Panc1 (cell line): ENCODE measurements around the gene CYTH2. TPM values are rescaled to one million over a fixed set of nuclear protein-coding genes. Genes with fewer than 3 reads are reported as not detected.

Source experiments
- ATAC-seq: fragments of 200-7000 bp; cut with Tn5 transposase; 2 replicates; pipeline ENCODE4 v1.9.1; 2020; ENCODE audit warnings: mild to moderate bottlenecking, moderate library complexity
- BruUV-seq: library from RNA; stranded (reverse); fragments of 400-500 nt; replicated peaks from 2 replicates; lab custom pipeline; 2021; lab: Mats Ljungman, UMichigan
- CTCF ChIA-PET: fragments of 300-600 bp; sonication (Branson Sonifier 250); formaldehyde crosslinking; loops from one replicate; lab custom pipeline; 2022; ENCODE audit warnings: antibody characterized with exemption; lab: Charles Lee
- POLR2A ChIA-PET: fragments of 300-600 bp; sonication (Branson Sonifier 250); formaldehyde crosslinking; loops from one replicate; lab custom pipeline; 2022; ENCODE audit warnings: antibody characterized with exemption; lab: Charles Lee
- DNase-seq: peaks from one replicate; pipeline ENCODE4 v3.0.0-alpha.2; 2010; ENCODE audit warnings: low read depth, low spot score
- H3K27ac ChIP-seq: 2 replicates; pipeline ENCODE4 v1.5.1; 2011; ENCODE audit warnings: mild to moderate bottlenecking, low read length, inconsistent platforms
- H3K27me3 ChIP-seq: fragments of 200-500 bp; sonication (Bioruptor generic); 2 replicates; pipeline ENCODE4 v1.6.0; 2014; ENCODE audit warnings: low read length, inconsistent platforms; ENCODE audit not compliant: control insufficient read depth, insufficient read depth
- H3K36me3 ChIP-seq: fragments of 200-500 bp; sonication (Bioruptor generic); 2 replicates; pipeline ENCODE4 v1.5.1; 2014; ENCODE audit warnings: inconsistent platforms, mild to moderate bottlenecking, low read length, moderate library complexity; ENCODE audit not compliant: control insufficient read depth, insufficient read depth
- H3K4me1 ChIP-seq: 2 replicates; pipeline ENCODE4 v1.5.1; 2011; ENCODE audit warnings: inconsistent platforms, mild to moderate bottlenecking, low read length, moderate library complexity; ENCODE audit not compliant: control insufficient read depth, insufficient read depth
- H3K4me3 ChIP-seq, 2 experiments: 2 replicates each; pipeline ENCODE4 v1.5.1; 2011 to 2012; ENCODE audit warnings: low read depth in 2 of 2, low read length in 2 of 2, mild to moderate bottlenecking in 2 of 2, inconsistent platforms in 1 of 2, moderate library complexity in 1 of 2
- H3K9me3 ChIP-seq: fragments of 200-500 bp; sonication (Bioruptor generic); 2 replicates; pipeline ENCODE4 v1.5.1; 2014; ENCODE audit warnings: low read depth, mild to moderate bottlenecking, inconsistent platforms, low read length, moderate library complexity; ENCODE audit not compliant: control insufficient read depth, insufficient read depth
- POLR2AphosphoS5 ChIP-seq: IDR thresholded peaks from 2 replicates; pipeline ENCODE4 v1.6.1; 2012; ENCODE audit warnings: mild to moderate bottlenecking, low read depth, low read length, moderate library complexity
- SIN3A ChIP-seq: IDR thresholded peaks from 2 replicates; pipeline ENCODE4 v1.6.1; 2012; ENCODE audit warnings: low read depth, mild to moderate bottlenecking, low read length, moderate library complexity, borderline replicate concordance; ENCODE audit not compliant: insufficient read depth
- TCF7L2 ChIP-seq: IDR thresholded peaks from 2 replicates; pipeline ENCODE4 v1.6.1; 2011; ENCODE audit warnings: mild to moderate bottlenecking, low read depth, low read length, inconsistent platforms
- in situ Hi-C: cut with HindIII; loops from 2 replicates; pipeline ENCODE4 v1.10.0; 2016; ENCODE audit warnings: low sequenced_read_pairs, low pct_unique_long_range_greater_than_20kb
- intact Hi-C: fragments of 100-400 bp; cut with micrococcal nuclease; formaldehyde crosslinking; loops from one replicate; pipeline ENCODE4 v1.10.0; 2022; ENCODE audit not compliant: unreplicated experiment
- total RNA-seq: library from RNA; stranded (reverse); gene quantifications from one replicate; pipeline ENCODE4 v1.2.1, GENCODE V29; 2021; ENCODE audit not compliant: unreplicated experiment
- TF ChIP-seq, protein P1 (sequence below): fragments of 450-650 bp; IDR thresholded peaks from 2 replicates; pipeline ENCODE4 v1.5.1; 2017; ENCODE audit warnings: mild to moderate bottlenecking
- TF ChIP-seq, protein P2 (sequence below), 2 experiments: IDR thresholded peaks; 2 replicates each; pipeline ENCODE4 v1.6.1; 2011 to 2012; ENCODE audit warnings: low read depth in 2 of 2, control low read depth in 1 of 2, low read length in 1 of 2, mild to moderate bottlenecking in 1 of 2, moderate library complexity in 1 of 2; ENCODE audit not compliant: insufficient read depth in 1 of 2

CYTH2 gene
- total RNA-seq, 1 experiment from 2014 or later = 53.4 TPM

DNA sequence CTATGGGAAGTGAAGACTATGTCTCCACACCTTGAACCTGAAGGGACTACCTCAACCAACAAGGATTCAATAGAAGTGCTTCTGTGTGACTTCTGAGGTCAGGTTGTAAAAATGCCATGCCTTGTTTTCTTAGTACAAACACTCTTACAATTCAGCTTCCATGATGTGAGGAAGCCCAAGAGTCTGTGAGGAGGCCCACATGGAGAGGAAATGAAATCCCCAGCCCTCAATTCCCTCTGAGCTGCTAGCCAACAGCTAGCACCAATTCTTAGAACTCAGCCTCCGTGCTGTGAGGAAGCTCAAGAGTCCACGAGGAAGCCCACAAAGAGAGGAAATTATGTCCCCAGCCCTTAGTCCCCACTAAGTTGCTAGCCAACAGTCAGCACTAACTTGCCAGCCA, 55.1 kb downstream of the CYTH2 start:
- Histone ChIP-seq H3K27me3 (no peaks in the 10 kb centered on the region), H3K9me3 (peaks cover 3% of the 10 kb centered on the region; the same call in 1 of the 2 replicates), H3K36me3 (no peaks in the 10 kb centered on the region), H3K27ac (no peak overlapping the region), H3K4me1 (no peaks in the 10 kb centered on the region), H3K4me3 (no peak overlapping the region)
- in situ Hi-C loops = no loop called here
- intact Hi-C loops = no loop called here
- TF ChIP-seq SIN3A (no peak), TCF7L2 (no peak), POLR2AphosphoS5 (no peak)
- TF ChIP-seq, protein P1, sequence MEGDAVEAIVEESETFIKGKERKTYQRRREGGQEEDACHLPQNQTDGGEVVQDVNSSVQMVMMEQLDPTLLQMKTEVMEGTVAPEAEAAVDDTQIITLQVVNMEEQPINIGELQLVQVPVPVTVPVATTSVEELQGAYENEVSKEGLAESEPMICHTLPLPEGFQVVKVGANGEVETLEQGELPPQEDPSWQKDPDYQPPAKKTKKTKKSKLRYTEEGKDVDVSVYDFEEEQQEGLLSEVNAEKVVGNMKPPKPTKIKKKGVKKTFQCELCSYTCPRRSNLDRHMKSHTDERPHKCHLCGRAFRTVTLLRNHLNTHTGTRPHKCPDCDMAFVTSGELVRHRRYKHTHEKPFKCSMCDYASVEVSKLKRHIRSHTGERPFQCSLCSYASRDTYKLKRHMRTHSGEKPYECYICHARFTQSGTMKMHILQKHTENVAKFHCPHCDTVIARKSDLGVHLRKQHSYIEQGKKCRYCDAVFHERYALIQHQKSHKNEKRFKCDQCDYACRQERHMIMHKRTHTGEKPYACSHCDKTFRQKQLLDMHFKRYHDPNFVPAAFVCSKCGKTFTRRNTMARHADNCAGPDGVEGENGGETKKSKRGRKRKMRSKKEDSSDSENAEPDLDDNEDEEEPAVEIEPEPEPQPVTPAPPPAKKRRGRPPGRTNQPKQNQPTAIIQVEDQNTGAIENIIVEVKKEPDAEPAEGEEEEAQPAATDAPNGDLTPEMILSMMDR = no peak
- TF ChIP-seq, protein P2, sequence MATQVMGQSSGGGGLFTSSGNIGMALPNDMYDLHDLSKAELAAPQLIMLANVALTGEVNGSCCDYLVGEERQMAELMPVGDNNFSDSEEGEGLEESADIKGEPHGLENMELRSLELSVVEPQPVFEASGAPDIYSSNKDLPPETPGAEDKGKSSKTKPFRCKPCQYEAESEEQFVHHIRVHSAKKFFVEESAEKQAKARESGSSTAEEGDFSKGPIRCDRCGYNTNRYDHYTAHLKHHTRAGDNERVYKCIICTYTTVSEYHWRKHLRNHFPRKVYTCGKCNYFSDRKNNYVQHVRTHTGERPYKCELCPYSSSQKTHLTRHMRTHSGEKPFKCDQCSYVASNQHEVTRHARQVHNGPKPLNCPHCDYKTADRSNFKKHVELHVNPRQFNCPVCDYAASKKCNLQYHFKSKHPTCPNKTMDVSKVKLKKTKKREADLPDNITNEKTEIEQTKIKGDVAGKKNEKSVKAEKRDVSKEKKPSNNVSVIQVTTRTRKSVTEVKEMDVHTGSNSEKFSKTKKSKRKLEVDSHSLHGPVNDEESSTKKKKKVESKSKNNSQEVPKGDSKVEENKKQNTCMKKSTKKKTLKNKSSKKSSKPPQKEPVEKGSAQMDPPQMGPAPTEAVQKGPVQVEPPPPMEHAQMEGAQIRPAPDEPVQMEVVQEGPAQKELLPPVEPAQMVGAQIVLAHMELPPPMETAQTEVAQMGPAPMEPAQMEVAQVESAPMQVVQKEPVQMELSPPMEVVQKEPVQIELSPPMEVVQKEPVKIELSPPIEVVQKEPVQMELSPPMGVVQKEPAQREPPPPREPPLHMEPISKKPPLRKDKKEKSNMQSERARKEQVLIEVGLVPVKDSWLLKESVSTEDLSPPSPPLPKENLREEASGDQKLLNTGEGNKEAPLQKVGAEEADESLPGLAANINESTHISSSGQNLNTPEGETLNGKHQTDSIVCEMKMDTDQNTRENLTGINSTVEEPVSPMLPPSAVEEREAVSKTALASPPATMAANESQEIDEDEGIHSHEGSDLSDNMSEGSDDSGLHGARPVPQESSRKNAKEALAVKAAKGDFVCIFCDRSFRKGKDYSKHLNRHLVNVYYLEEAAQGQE (IDR thresholded peaks at IDR 0.05; ENCODE audit: insufficient read depth in 1 of 2, low read depth in 2 of 2, low read length in 1 of 2) = no peak
- ChIA-PET CTCF (no interaction called here), POLR2A (no interaction called here)
- BruUV-seq = no TSS peak
- no peak for DNase-seq
- ATAC-seq = no peak

DNA sequence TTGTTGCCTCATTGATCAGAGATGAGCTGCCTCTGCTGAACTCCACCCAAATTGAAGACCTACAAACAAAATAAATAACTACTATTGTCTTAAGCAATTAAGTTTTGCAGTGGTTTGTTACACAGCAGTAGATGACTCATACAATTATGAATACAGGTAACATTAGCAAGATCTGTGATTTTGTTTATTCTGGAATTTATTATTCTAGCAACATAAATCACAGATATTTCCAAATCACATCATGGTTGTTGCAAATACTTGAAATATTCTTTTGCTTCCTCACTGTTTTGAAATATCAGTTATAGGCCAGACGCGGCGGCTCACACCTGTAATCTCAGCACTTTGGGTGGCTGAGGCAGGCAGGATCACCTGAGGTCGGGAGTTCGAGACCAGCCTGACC, 55.6 kb downstream of the CYTH2 start:
- H3K27ac ChIP-seq = no peak overlapping the region
- DNase-seq (no peak), ATAC-seq (no peak)
- no peaks in the 10 kb centered on the region for H3K36me3 ChIP-seq
- in situ Hi-C loops (no loop called here), intact Hi-C loops (no loop called here)
- BruUV-seq = no TSS peak
- H3K9me3 ChIP-seq = peaks cover 3% of the 10 kb centered on the region; the same call in 1 of the 2 replicates
- no peak for TF ChIP-seq POLR2AphosphoS5
- TF ChIP-seq, protein P2 (IDR thresholded peaks at IDR 0.05; ENCODE audit: insufficient read depth in 1 of 2, low read depth in 2 of 2, low read length in 1 of 2) = no peak
- no peak for TF ChIP-seq SIN3A
- no peak for TF ChIP-seq TCF7L2
- TF ChIP-seq, protein P1 = no peak
- H3K4me3 ChIP-seq = no peak overlapping the region
- CTCF ChIA-PET = no interaction called here
- POLR2A ChIA-PET = no interaction called here
- no peaks in the 10 kb centered on the region for H3K27me3 ChIP-seq
- H3K4me1 ChIP-seq = no peaks in the 10 kb centered on the region
